Osteoblast (primary cell): ENCODE data around the gene CD93. TPM values are rescaled to one million over a fixed set of nuclear protein-coding genes. Genes with fewer than 3 reads are reported as not detected.

Experiments
- DNase-seq: peaks from one replicate; pipeline ENCODE4 v3.0.0; 2011; ENCODE audit warnings: low spot score, mixed read lengths; ENCODE audit not compliant: insufficient read length; ENCODE audit errors: missing footprints
- H2AFZ ChIP-seq: 2 replicates; pipeline ENCODE4 v1.6.0; 2011; ENCODE audit warnings: mild to moderate bottlenecking, low read length
- H3K27ac ChIP-seq: 2 replicates; pipeline ENCODE4 v1.5.1; 2011; ENCODE audit warnings: mild to moderate bottlenecking, low read depth, low read length, moderate library complexity
- H3K27me3 ChIP-seq: 2 replicates; pipeline ENCODE4 v1.6.0; 2012; ENCODE audit warnings: mild to moderate bottlenecking, control low read depth, inconsistent platforms, low read length, moderate library complexity; ENCODE audit not compliant: insufficient read depth
- H3K36me3 ChIP-seq: 2 replicates; pipeline ENCODE4 v1.5.1; 2011; ENCODE audit warnings: mild to moderate bottlenecking, low read length, control low read depth, moderate library complexity; ENCODE audit not compliant: insufficient read depth
- H3K4me1 ChIP-seq: 2 replicates; pipeline ENCODE4 v1.5.1; 2011; ENCODE audit warnings: mild to moderate bottlenecking, low read length, control low read depth, moderate library complexity; ENCODE audit not compliant: insufficient read depth
- H3K4me2 ChIP-seq: 2 replicates; pipeline ENCODE4 v1.6.0; 2011; ENCODE audit warnings: mild to moderate bottlenecking, low read length; ENCODE audit not compliant: insufficient read depth
- H3K4me3 ChIP-seq: fragments of 200-600 bp; sonication (generic); 3 replicates; pipeline ENCODE4 v1.5.1; 2012; ENCODE audit warnings: mild to moderate bottlenecking, low read length, inconsistent platforms; ENCODE audit not compliant: insufficient read depth
- H3K79me2 ChIP-seq: 2 replicates; pipeline ENCODE4 v1.6.0; 2012; ENCODE audit warnings: mild to moderate bottlenecking, low read length, control low read depth, inconsistent platforms; ENCODE audit not compliant: insufficient read depth
- H3K9me3 ChIP-seq: 2 replicates; pipeline ENCODE4 v1.5.1; 2011; ENCODE audit warnings: low read depth, low read length, control low read depth
- H4K20me1 ChIP-seq: 2 replicates; pipeline ENCODE4 v1.6.0; 2012; ENCODE audit warnings: mild to moderate bottlenecking, low read length, control low read depth; ENCODE audit not compliant: insufficient read depth
- CTCF ChIP-seq: IDR thresholded peaks from 2 replicates; pipeline ENCODE4 v1.5.1; 2011; ENCODE audit warnings: mild to moderate bottlenecking, low read depth, low read length, moderate library complexity; ENCODE audit errors: extremely low read depth
- total RNA-seq: library from RNA; depleted of rRNA; stranded (reverse); fragments of >200 nt; gene quantifications from 2 replicates; pipeline ENCODE4 v1.2.3, GENCODE V29; 2012

Gene CD93
- total RNA-seq, 1 donor: not detected

GRCh38 chr20:23116311-23117089 is 30.4 kb upstream of the CD93 start:
- H2AFZ ChIP-seq: no peak overlapping the region
- peak; percentile 68 for DNase-seq
- H3K4me3 ChIP-seq: no peak overlapping the region
- no peaks in the 10 kb centered on the region for H4K20me1 ChIP-seq
- H3K4me1 ChIP-seq: no peaks in the 10 kb centered on the region
- H3K36me3 ChIP-seq: no peaks in the 10 kb centered on the region
- no peak overlapping the region for H3K4me2 ChIP-seq
- H3K27ac ChIP-seq: no peak overlapping the region
- H3K9me3 ChIP-seq: no peaks in the 10 kb centered on the region
- TF ChIP-seq CTCF: no peak
- peaks cover 2% of the 10 kb centered on the region for H3K27me3 ChIP-seq
- H3K79me2 ChIP-seq: no peaks in the 10 kb centered on the region

- Histone ChIP-seq H3K4me2 (no peak overlapping the region), H3K9me3 (no peaks in the 10 kb centered on the region), H2AFZ (no peak overlapping the region), H3K36me3 (no peaks in the 10 kb centered on the region), H3K79me2 (no peaks in the 10 kb centered on the region), H3K27ac (no peak overlapping the region), H4K20me1 (no peaks in the 10 kb centered on the region), H3K4me3 (no peak overlapping the region), H3K27me3 (peaks cover 5% of the 10 kb centered on the region), H3K4me1 (no peaks in the 10 kb centered on the region)
- TF ChIP-seq CTCF: no peak
- DNase-seq: no peak
Measured at GRCh38 chr20:23115822-23116221, 29.7 kb upstream of the CD93 start.

- Histone ChIP-seq H3K36me3 (no peaks in the 10 kb centered on the region), H2AFZ (no peak overlapping the region), H3K9me3 (no peaks in the 10 kb centered on the region), H3K79me2 (no peaks in the 10 kb centered on the region), H3K4me2 (no peak overlapping the region), H3K4me1 (no peaks in the 10 kb centered on the region), H3K27ac (no peak overlapping the region), H3K4me3 (no peak overlapping the region), H4K20me1 (no peaks in the 10 kb centered on the region), H3K27me3 (peaks cover 8% of the 10 kb centered on the region)
- no peak for TF ChIP-seq CTCF
- no peak for DNase-seq
Measured at GRCh38 chr20:23114448-23115082, 28.4 kb upstream of the CD93 start.

- H3K79me2 ChIP-seq: no peaks in the 10 kb centered on the region
- H3K9me3 ChIP-seq: no peaks in the 10 kb centered on the region
- H2AFZ ChIP-seq: no peak overlapping the region
- H3K4me1 ChIP-seq: no peaks in the 10 kb centered on the region
- H3K27me3 ChIP-seq: peaks cover 8% of the 10 kb centered on the region
- no peak for DNase-seq
- H4K20me1 ChIP-seq: no peaks in the 10 kb centered on the region
- H3K4me2 ChIP-seq: no peak overlapping the region
- H3K4me3 ChIP-seq: no peak overlapping the region
- H3K27ac ChIP-seq: no peak overlapping the region
- TF ChIP-seq CTCF: no peak
- H3K36me3 ChIP-seq: no peaks in the 10 kb centered on the region
Measured at GRCh38 chr20:23114018-23114417, 27.9 kb upstream of the CD93 start.
